Tibial nerve (tissue), 4 donors: ENCODE measurements around the gene RAB3IL1.

Experiments used
- CTCF ChIP-seq, 5 experiments: fragments of 200-600 bp in 3 of 5; fragments of 450-650 bp in 2 of 5; sonication (generic) in 3 of 5; IDR thresholded peaks; one replicate each; pipeline ENCODE4 v1.5.1; 2016 to 2019; ENCODE audit warnings: antibody characterized with exemption in 5 of 5, mild to moderate bottlenecking in 3 of 5, moderate library complexity in 2 of 5
- EP300 ChIP-seq, 2 donors: sonication (generic); formaldehyde crosslinking; IDR thresholded peaks; one replicate each; pipeline ENCODE4 v1.6.1; 2017; ENCODE audit warnings: antibody characterized with exemption in 2 of 2, mild to moderate bottlenecking in 1 of 2
- POLR2A ChIP-seq, 2 donors: fragments of 450-650 bp; IDR thresholded peaks; one replicate each; pipeline ENCODE4 v1.6.1; 2017; ENCODE audit warnings: antibody characterized with exemption in 2 of 2, mild to moderate bottlenecking in 2 of 2, moderate library complexity in 2 of 2

- no peak for TF ChIP-seq CTCF (IDR thresholded peaks at IDR 0.05)
- TF ChIP-seq POLR2A (IDR thresholded peaks at IDR 0.05), result no peak
- TF ChIP-seq EP300 (IDR thresholded peaks at IDR 0.05), result no peak
Measured at GRCh38 chr11:61911701-61912529, 5.5 kb downstream of the RAB3IL1 start.
